Measurements from ENCODE around the gene SMOC2. TPM values are rescaled to one million over a fixed set of nuclear protein-coding genes. Genes with fewer than 3 reads are reported as not detected.

SMOC2 gene
- total RNA-seq, 1 donor = 0.36 TPM

DNA sequence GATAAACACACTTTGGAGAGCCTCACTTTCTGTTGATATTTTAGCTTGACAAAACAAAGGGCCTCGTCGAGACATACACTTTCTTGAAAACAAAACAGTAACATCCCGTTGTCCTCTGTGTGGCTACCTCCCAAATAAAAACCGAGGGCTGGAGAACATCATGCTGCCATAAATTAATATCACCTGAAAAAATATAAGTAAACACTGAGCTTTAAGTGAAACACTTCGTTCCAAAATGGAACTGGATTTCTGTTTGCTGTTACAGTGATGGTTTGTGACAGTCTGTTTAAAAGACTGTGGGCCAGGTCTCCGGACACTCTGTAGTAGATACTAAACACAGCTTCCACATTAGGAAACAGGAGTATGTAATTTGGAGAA, 187.2 kb downstream of the SMOC2 start:
- H2AFZ ChIP-seq (ENCODE audit: low read length) = no peak overlapping the region
- no peaks in the 10 kb centered on the region for H3K4me1 ChIP-seq (ENCODE audit: insufficient read depth, low read length)
- no peak for DNase-seq (ENCODE audit: insufficient read length, low spot score, missing footprints)
- H3K79me2 ChIP-seq (ENCODE audit: insufficient read depth, low read length) = no peaks in the 10 kb centered on the region
- TF ChIP-seq, protein P1, sequence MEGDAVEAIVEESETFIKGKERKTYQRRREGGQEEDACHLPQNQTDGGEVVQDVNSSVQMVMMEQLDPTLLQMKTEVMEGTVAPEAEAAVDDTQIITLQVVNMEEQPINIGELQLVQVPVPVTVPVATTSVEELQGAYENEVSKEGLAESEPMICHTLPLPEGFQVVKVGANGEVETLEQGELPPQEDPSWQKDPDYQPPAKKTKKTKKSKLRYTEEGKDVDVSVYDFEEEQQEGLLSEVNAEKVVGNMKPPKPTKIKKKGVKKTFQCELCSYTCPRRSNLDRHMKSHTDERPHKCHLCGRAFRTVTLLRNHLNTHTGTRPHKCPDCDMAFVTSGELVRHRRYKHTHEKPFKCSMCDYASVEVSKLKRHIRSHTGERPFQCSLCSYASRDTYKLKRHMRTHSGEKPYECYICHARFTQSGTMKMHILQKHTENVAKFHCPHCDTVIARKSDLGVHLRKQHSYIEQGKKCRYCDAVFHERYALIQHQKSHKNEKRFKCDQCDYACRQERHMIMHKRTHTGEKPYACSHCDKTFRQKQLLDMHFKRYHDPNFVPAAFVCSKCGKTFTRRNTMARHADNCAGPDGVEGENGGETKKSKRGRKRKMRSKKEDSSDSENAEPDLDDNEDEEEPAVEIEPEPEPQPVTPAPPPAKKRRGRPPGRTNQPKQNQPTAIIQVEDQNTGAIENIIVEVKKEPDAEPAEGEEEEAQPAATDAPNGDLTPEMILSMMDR (IDR thresholded peaks at IDR 0.05; ENCODE audit: extremely low read depth, low read depth, low read length) = no peak
- H3K9me3 ChIP-seq (ENCODE audit: low read depth, low read length) = no peaks in the 10 kb centered on the region
- H3K4me3 ChIP-seq (ENCODE audit: insufficient read depth, low read length) = no peak overlapping the region
- H4K20me1 ChIP-seq (ENCODE audit: insufficient read depth, low read length) = no peaks in the 10 kb centered on the region
- H3K27me3 ChIP-seq (ENCODE audit: insufficient read depth, low read length) = no peaks in the 10 kb centered on the region
- H3K27ac ChIP-seq (ENCODE audit: low read depth, low read length) = no peak overlapping the region
- no peaks in the 10 kb centered on the region for H3K36me3 ChIP-seq (ENCODE audit: insufficient read depth, low read length)
- no peak overlapping the region for H3K4me2 ChIP-seq (ENCODE audit: insufficient read depth, low read length)

DNA sequence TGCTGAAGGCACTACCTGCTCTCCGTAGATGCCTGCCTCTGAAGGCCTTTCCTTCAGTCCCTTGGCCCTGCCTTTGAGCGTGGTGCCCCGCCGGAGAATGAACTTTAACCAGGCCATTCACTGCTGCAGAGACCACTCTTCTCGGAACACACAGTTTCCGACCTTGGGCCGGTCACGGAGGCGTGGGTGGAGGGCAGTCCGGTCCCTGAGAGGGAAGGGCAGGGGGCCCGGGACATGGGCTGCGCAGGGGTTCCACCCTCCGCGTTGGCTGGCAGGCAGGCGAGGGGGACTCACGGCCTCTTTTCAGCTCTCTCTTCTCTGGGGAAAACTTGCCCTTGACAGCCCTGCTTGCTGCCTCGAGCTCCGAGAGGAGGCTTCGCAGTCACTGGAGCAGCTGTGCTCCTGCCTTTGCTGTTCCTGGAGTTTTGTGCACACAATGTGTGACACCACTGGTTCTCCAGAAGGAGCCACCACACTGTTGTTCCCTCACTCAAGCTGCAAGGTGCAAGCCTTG, 187.8 kb downstream of the SMOC2 start:
- Histone ChIP-seq H4K20me1 (ENCODE audit: insufficient read depth, low read length) (no peaks in the 10 kb centered on the region), H3K79me2 (ENCODE audit: insufficient read depth, low read length) (no peaks in the 10 kb centered on the region), H3K27me3 (ENCODE audit: insufficient read depth, low read length) (no peaks in the 10 kb centered on the region), H3K27ac (ENCODE audit: low read depth, low read length) (no peak overlapping the region), H3K4me1 (ENCODE audit: insufficient read depth, low read length) (no peaks in the 10 kb centered on the region), H3K36me3 (ENCODE audit: insufficient read depth, low read length) (no peaks in the 10 kb centered on the region), H3K4me3 (ENCODE audit: insufficient read depth, low read length) (no peak overlapping the region), H3K9me3 (ENCODE audit: low read depth, low read length) (no peaks in the 10 kb centered on the region), H3K4me2 (ENCODE audit: insufficient read depth, low read length) (no peak overlapping the region), H2AFZ (ENCODE audit: low read length) (no peak overlapping the region)
- no peak for DNase-seq (ENCODE audit: insufficient read length, low spot score, missing footprints)
- TF ChIP-seq, protein P1 (IDR thresholded peaks at IDR 0.05; ENCODE audit: extremely low read depth, low read depth, low read length) = no peak

GRCh38 chr6:168631564-168631963, 190.6 kb downstream of the SMOC2 start:
- H2AFZ ChIP-seq (ENCODE audit: low read length) = no peak overlapping the region
- no peaks in the 10 kb centered on the region for H3K9me3 ChIP-seq (ENCODE audit: low read depth, low read length)
- H3K79me2 ChIP-seq (ENCODE audit: insufficient read depth, low read length) = no peaks in the 10 kb centered on the region
- no peaks in the 10 kb centered on the region for H3K36me3 ChIP-seq (ENCODE audit: insufficient read depth, low read length)
- no peak overlapping the region for H3K4me3 ChIP-seq (ENCODE audit: insufficient read depth, low read length)
- no peaks in the 10 kb centered on the region for H3K27me3 ChIP-seq (ENCODE audit: insufficient read depth, low read length)
- no peak overlapping the region for H3K27ac ChIP-seq (ENCODE audit: low read depth, low read length)
- no peak for DNase-seq (ENCODE audit: insufficient read length, low spot score, missing footprints)
- TF ChIP-seq, protein P1 (IDR thresholded peaks at IDR 0.05; ENCODE audit: extremely low read depth, low read depth, low read length) = no peak
- H3K4me1 ChIP-seq (ENCODE audit: insufficient read depth, low read length) = no peaks in the 10 kb centered on the region
- H4K20me1 ChIP-seq (ENCODE audit: insufficient read depth, low read length) = no peaks in the 10 kb centered on the region
- H3K4me2 ChIP-seq (ENCODE audit: insufficient read depth, low read length) = no peak overlapping the region

DNA sequence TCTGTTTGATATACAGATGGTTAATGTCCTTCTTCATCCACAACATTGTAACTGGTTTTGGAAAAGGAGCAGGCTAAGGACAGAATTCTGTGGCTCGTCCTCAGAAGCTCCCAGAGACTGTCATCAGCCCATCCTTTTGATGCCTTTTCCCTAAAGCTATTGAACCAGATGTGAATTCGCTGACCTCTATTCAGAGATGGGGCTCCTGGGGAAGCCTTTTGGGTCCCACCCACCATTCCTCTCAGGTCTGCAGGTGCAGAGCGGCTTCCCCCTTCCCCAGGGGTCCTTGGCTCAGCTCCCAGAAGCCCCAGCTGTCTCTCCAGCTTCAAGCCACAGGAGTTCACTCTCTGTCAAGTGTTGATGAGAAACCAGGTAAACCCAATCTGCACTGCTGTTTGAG, 191.7 kb downstream of the SMOC2 start:
- H3K4me1 ChIP-seq (ENCODE audit: insufficient read depth, low read length) = no peaks in the 10 kb centered on the region
- H4K20me1 ChIP-seq (ENCODE audit: insufficient read depth, low read length) = no peaks in the 10 kb centered on the region
- TF ChIP-seq, protein P1 (IDR thresholded peaks at IDR 0.05; ENCODE audit: extremely low read depth, low read depth, low read length) = no peak
- no peak overlapping the region for H3K4me3 ChIP-seq (ENCODE audit: insufficient read depth, low read length)
- no peaks in the 10 kb centered on the region for H3K27me3 ChIP-seq (ENCODE audit: insufficient read depth, low read length)
- no peak overlapping the region for H3K27ac ChIP-seq (ENCODE audit: low read depth, low read length)
- no peaks in the 10 kb centered on the region for H3K36me3 ChIP-seq (ENCODE audit: insufficient read depth, low read length)
- no peak overlapping the region for H2AFZ ChIP-seq (ENCODE audit: low read length)
- no peaks in the 10 kb centered on the region for H3K9me3 ChIP-seq (ENCODE audit: low read depth, low read length)
- no peaks in the 10 kb centered on the region for H3K79me2 ChIP-seq (ENCODE audit: insufficient read depth, low read length)
- H3K4me2 ChIP-seq (ENCODE audit: insufficient read depth, low read length) = no peak overlapping the region
- DNase-seq (ENCODE audit: insufficient read length, low spot score, missing footprints) = no peak
